Hepatocyte (in vitro differentiated cells): ENCODE measurements around the gene DZIP3. TPM values are rescaled to one million over a fixed set of nuclear protein-coding genes. Genes with fewer than 3 reads are reported as not detected.
A peak's percentile ranks its signal among the peaks of the same experiment; 100 is the strongest.

Source experiments
- DNase-seq: peaks from one replicate; pipeline ENCODE4 v3.0.0-alpha.2; 2016; ENCODE audit warnings: low spot score
- H2AFZ ChIP-seq: fragments of 200-600 bp; sonication (generic); 2 replicates; pipeline ENCODE4 v1.6.0; 2016; ENCODE audit warnings: antibody characterized with exemption, mild to moderate bottlenecking
- H3K27ac ChIP-seq: fragments of 200-600 bp; sonication (generic); 2 replicates; pipeline ENCODE4 v1.5.1; 2016; ENCODE audit warnings: mild to moderate bottlenecking
- H3K27me3 ChIP-seq: fragments of 200-600 bp; sonication (generic); 2 replicates; pipeline ENCODE4 v1.6.1; 2016
- H3K36me3 ChIP-seq: fragments of 200-600 bp; sonication (generic); replicated peaks from 2 replicates; pipeline ENCODE4 v1.5.1; 2016; ENCODE audit warnings: low read depth; ENCODE audit not compliant: insufficient read depth
- H3K4me1 ChIP-seq: fragments of 200-600 bp; sonication (generic); 2 replicates; pipeline ENCODE4 v1.5.1; 2016; ENCODE audit warnings: mild to moderate bottlenecking, moderate library complexity; ENCODE audit not compliant: insufficient read depth
- H3K4me2 ChIP-seq: fragments of 200-600 bp; sonication (generic); 2 replicates; pipeline ENCODE4 v1.6.0; 2016
- H3K4me3 ChIP-seq: fragments of 200-600 bp; sonication (generic); 2 replicates; pipeline ENCODE4 v1.5.1; 2016; ENCODE audit warnings: mild to moderate bottlenecking
- H3K79me2 ChIP-seq: fragments of 200-600 bp; sonication (generic); 2 replicates; pipeline ENCODE4 v1.6.0; 2017; ENCODE audit warnings: mild to moderate bottlenecking
- H3K9me2 ChIP-seq: fragments of 200-600 bp; sonication (generic); replicated peaks from 2 replicates; pipeline ENCODE4 v1.6.0; 2017; ENCODE audit warnings: mild to moderate bottlenecking; ENCODE audit not compliant: insufficient read depth
- H3K9me3 ChIP-seq: fragments of 200-600 bp; sonication (generic); 2 replicates; pipeline ENCODE4 v1.5.1; 2016; ENCODE audit warnings: low read depth, mild to moderate bottlenecking
- H4K20me1 ChIP-seq: fragments of 200-600 bp; sonication (generic); 2 replicates; pipeline ENCODE4 v1.6.0; 2016; ENCODE audit warnings: mild to moderate bottlenecking; ENCODE audit not compliant: insufficient read depth, poor library complexity, severe bottlenecking
- CTCF ChIP-seq: fragments of 200-600 bp; sonication (generic); IDR thresholded peaks from 2 replicates; pipeline ENCODE4 v1.5.1; 2016; ENCODE audit warnings: antibody characterized with exemption, mild to moderate bottlenecking; ENCODE audit not compliant: poor library complexity
- EZH2 ChIP-seq: fragments of 200-600 bp; sonication (generic); IDR thresholded peaks from 2 replicates; pipeline ENCODE4 v1.6.1; 2016; ENCODE audit warnings: antibody characterized with exemption, mild to moderate bottlenecking, borderline replicate concordance
- EZH2phosphoT487 ChIP-seq: fragments of 200-600 bp; sonication (generic); IDR thresholded peaks from one replicate; pipeline ENCODE4 v1.6.1; 2018; ENCODE audit warnings: antibody characterized with exemption, mild to moderate bottlenecking, low read depth, moderate library complexity; ENCODE audit not compliant: unreplicated experiment, severe bottlenecking
- WGBS: methylation state at CpG from one replicate; pipeline ENCODE4 v1.1.6; 2016; ENCODE audit warnings: low lambda C conversion rate; ENCODE audit errors: missing lambda C conversion rate; 5-methylcytosine and 5-hydroxymethylcytosine counted together
- polyA plus RNA-seq: library from polyadenylated mRNA; unstranded; fragments of >200 nt; fragmentation: Nextera tagmentation; extraction: Ambion mirVana; gene quantifications from 2 replicates; pipeline ENCODE4 v1.2.1, GENCODE V29; 2016
- total RNA-seq: library from RNA; depleted of rRNA; stranded (reverse); fragments of >200 nt; gene quantifications from 2 replicates; pipeline ENCODE4 v1.2.3, GENCODE V29; 2014

DZIP3 gene
- total and polyA plus RNA-seq, 2 experiments from 2014 or later = 10.8 to 18.5 TPM

GRCh38 chr3:108554229-108554628 is 35.3 kb upstream of the DZIP3 start:
- Histone ChIP-seq H2AFZ (no peak overlapping the region), H3K27me3 (no peaks in the 10 kb centered on the region), H3K4me2 (no peak overlapping the region), H3K4me1 (peaks cover 7% of the 10 kb centered on the region), H3K4me3 (no peak overlapping the region), H3K36me3 (no peaks in the 10 kb centered on the region), H3K27ac (no peak overlapping the region), H3K9me2 (no peaks in the 10 kb centered on the region), H3K9me3 (no peaks in the 10 kb centered on the region), H4K20me1 (no peaks in the 10 kb centered on the region), H3K79me2 (no peaks in the 10 kb centered on the region)
- TF ChIP-seq EZH2 = no peak
- no peak for TF ChIP-seq CTCF
- no peak for TF ChIP-seq EZH2phosphoT487
- DNase-seq = no peak

- H3K4me2 ChIP-seq = peak overlapping the region; percentile 53
- H3K4me3 ChIP-seq = no peak overlapping the region
- H3K27ac ChIP-seq = peak overlapping the region; percentile 52
- no peak for TF ChIP-seq EZH2phosphoT487
- no peaks in the 10 kb centered on the region for H3K27me3 ChIP-seq
- WGBS = 46% methylated on average over 3 of the region's 3 CpGs
- peak overlapping the region; percentile 11 for H2AFZ ChIP-seq
- H3K36me3 ChIP-seq = no peaks in the 10 kb centered on the region
- peaks cover 7% of the 10 kb centered on the region for H3K4me1 ChIP-seq
- no peaks in the 10 kb centered on the region for H3K9me2 ChIP-seq
- no peak for DNase-seq
- no peaks in the 10 kb centered on the region for H3K79me2 ChIP-seq
- H3K9me3 ChIP-seq = no peaks in the 10 kb centered on the region
- no peaks in the 10 kb centered on the region for H4K20me1 ChIP-seq
Observed at GRCh38 chr3:108554913-108555571, 34.5 kb upstream of the DZIP3 start.

- WGBS = 47% methylated on average over 2 of the region's 2 CpGs
- Histone ChIP-seq H3K9me2 (no peaks in the 10 kb centered on the region), H3K9me3 (no peaks in the 10 kb centered on the region), H3K4me2 (peak overlapping the region; percentile 53), H3K27ac (peak overlapping the region; percentile 52), H3K79me2 (no peaks in the 10 kb centered on the region), H3K27me3 (no peaks in the 10 kb centered on the region), H2AFZ (no peak overlapping the region), H4K20me1 (no peaks in the 10 kb centered on the region), H3K4me1 (peaks cover 7% of the 10 kb centered on the region), H3K36me3 (no peaks in the 10 kb centered on the region), H3K4me3 (no peak overlapping the region)
- no peak for DNase-seq
- no peak for TF ChIP-seq EZH2phosphoT487
- TF ChIP-seq CTCF = no peak
- TF ChIP-seq EZH2 = no peak
Observed at GRCh38 chr3:108555966-108556581, 33.4 kb upstream of the DZIP3 start.

GRCh38 chr3:108562565-108562964 is 27.0 kb upstream of the DZIP3 start:
- no peaks in the 10 kb centered on the region for H3K9me2 ChIP-seq
- no peak for DNase-seq
- H3K27ac ChIP-seq = no peak overlapping the region
- no peak for TF ChIP-seq CTCF
- TF ChIP-seq EZH2phosphoT487 = no peak
- TF ChIP-seq EZH2 = no peak
- no peaks in the 10 kb centered on the region for H4K20me1 ChIP-seq
- no peaks in the 10 kb centered on the region for H3K36me3 ChIP-seq
- no peak overlapping the region for H2AFZ ChIP-seq
- H3K4me3 ChIP-seq = no peak overlapping the region
- H3K27me3 ChIP-seq = no peaks in the 10 kb centered on the region
- no peaks in the 10 kb centered on the region for H3K9me3 ChIP-seq
- H3K4me1 ChIP-seq = no peaks in the 10 kb centered on the region
- no peak overlapping the region for H3K4me2 ChIP-seq
- H3K79me2 ChIP-seq = no peaks in the 10 kb centered on the region
- 92% methylated on average over 2 of the region's 2 CpGs for WGBS
